ENCODE results near the gene SLC6A17.

The SLC6A17 gene

DNA sequence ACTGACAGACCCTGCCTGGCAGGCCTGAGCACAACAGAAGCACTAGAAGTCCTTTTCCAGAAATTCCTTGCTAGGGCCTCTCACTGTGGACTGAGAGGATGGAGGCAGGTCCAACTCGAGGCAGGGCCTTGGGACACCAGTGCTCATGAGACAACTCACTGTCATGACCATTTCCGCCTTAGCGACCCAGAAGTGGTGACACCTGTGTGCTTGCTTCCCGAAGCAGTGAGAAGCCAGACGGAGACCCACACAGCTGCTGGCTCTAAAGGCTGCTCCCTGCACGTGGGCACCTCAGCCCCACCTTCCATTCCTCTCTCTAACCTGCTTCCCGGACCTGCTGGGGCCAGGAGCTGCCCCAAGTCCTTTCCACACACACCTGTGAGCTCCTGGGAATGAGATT, 92.9 kb downstream of the SLC6A17 start:
- DNase-seq = no peak

DNA sequence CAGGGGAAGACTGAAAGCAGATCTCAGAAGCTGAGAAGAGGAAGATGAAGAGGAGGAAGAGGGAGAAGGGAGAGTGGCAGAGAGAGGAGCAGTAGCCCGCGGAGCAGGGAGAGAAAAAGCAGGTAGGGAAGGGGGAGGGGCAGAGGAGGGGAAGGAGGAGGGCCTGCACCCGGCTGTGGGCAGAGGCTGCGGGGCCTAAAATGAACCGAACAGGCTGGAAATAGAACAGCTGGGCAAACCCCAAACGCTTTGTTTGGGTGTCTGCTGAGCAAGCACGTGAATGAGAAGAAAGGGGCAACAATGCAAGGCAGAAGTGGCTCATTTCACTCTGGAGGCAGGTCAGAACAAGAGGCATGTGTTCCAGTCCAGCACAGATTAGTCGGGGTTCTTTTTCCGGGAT, 93.3 kb downstream of the SLC6A17 start:
- no peak for DNase-seq

DNA sequence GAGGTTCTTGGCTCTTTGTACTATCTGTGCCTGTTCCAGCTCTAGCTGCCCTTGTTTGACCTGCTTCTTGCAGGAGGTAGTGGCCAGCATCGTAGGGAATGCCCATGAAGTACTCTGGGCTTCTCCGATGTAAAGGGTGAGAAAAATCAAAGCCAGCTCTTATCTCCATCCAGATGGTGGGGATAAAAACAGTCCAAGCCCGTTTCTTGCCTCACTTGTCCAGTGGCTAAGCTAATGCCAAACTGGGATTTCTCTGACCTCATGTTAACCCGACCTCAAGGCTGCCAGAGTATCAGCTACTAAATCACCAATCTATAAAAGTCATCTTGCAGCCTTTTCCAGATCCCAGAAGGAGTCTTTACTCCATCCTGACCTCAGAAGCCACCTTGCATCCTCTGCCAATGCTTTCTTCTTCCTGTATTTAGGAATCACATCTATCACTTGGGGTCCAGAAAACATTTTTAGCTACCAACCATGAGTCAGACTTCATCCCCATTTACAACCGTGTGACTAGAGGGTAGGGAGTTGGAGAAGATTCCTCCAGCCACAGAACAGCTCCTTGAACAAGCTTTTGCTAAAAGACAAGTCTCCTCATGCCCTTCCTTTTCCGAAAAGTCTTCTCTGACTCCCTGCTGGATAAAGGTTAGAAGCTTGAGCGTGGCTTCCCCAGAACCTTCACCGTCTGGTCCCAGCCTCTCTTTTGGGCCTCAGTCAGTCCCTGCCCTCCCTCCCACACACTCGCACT, 95.8 kb downstream of the SLC6A17 start:
- DNase-seq = no peak

DNA sequence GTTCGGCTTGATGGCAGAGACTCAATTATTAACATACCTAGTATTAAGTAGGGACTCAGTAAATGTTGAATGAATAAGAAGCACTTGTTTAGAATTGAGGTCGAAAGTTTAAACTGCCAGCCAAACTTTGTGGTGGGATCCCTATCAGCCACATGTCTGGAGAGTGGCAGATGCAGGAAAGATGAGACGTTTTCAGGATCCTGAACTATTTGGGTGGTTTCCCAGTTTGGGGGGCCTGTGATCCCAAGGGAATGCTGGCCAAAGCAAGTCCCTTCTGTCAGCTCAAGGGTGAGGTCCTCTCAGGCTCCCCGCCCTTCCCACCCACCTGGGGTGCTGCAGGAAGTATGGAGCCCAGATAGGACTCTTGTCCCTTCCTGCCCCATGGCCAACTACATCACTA, 98.5 kb downstream of the SLC6A17 start:
- no peak for DNase-seq

DNA sequence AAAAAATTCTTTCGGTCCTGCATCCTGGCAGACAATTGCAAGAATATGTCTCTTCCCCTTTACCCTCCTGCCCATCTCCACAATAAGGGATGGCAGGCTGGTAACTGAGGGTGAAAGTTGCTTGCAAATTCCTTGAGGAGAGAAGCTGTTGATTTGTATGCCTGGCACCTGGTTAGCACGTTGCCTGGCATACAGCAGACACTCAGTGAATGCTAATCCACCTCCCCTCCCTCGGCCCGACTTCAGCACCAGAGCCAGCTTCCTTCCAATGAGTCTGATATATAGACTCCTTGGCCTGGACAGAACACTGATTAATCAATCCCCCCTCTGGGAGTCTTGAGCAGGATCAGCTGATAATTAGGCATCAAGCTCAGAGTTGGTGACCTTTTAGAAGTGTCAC, 99.0 kb downstream of the SLC6A17 start:
- no peak for DNase-seq

DNA sequence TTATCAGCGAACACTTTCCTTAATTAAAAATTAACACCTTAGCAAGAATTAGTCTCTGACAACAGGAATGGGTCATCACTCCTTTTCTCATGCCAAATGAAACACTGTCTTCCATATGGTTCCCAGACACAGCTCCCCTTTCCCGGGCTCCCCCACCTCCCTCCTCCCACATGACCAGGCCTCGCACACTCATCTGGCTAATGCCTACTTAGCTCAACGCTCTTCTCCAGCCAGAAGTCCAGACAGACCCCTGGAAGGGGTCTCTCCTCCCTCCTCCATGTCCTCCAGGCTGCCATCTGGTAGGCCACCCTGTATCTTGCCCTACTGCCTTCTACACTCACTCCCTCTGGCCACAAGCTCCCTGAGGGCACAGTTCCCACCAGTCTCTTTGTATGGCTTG, 99.7 kb downstream of the SLC6A17 start:
- no peak for DNase-seq

DNA sequence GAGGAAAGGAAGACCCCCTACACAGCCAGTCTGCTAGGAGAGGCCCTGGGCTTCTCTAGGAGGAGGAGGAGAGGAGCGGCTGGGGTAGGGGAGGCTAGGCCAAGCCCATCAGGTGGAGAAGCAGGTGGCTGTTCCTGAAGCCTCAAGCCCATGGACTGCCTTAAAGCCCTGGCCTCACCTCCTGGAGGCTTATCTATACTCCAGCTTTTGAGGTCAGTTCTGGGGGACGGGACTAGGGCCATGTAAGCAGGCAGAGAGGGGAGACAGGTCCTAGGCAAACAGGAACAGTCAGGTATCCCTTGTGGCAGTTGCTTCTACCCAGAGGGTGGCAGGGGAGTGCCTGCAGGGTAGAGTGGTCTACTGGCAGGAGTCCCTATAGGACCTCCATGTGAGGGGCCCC, 100.5 kb downstream of the SLC6A17 start:
- DNase-seq = no peak
